GM23338 (cell line): ENCODE results near the gene TAF9B. TPM values are rescaled to one million over a fixed set of nuclear protein-coding genes. Genes with fewer than 3 reads are reported as not detected.

Source experiments
- ATAC-seq: fragments of 200-7000 bp; cut with Tn5 transposase; 3 replicates; pipeline ENCODE4 v1.9.1; 2020
- DNase-seq: peaks from one replicate; pipeline ENCODE4 v3.0.0-alpha.2; 2015; ENCODE audit warnings: low spot score
- H2AFZ ChIP-seq: fragments of 200-600 bp; sonication (generic); 2 replicates; pipeline ENCODE4 v1.8.0; 2016; ENCODE audit warnings: antibody characterized with exemption, mild to moderate bottlenecking, moderate library complexity
- H3F3A ChIP-seq: fragments of 200-600 bp; sonication (generic); replicated peaks from 2 replicates; pipeline ENCODE4 v1.8.0; 2017; ENCODE audit warnings: antibody characterized with exemption, mixed run types, low read depth
- H3K27ac ChIP-seq: fragments of 200-600 bp; sonication (generic); 2 replicates; pipeline ENCODE4 v1.6.1; 2016; ENCODE audit warnings: low read depth
- H3K27me3 ChIP-seq: fragments of 200-600 bp; sonication (generic); 2 replicates; pipeline ENCODE4 v1.8.0; 2016; ENCODE audit warnings: mild to moderate bottlenecking, mixed run types, moderate library complexity; ENCODE audit not compliant: insufficient read depth
- H3K36me3 ChIP-seq: fragments of 200-600 bp; sonication (generic); 2 replicates; pipeline ENCODE4 v1.8.0; 2016; ENCODE audit warnings: mild to moderate bottlenecking; ENCODE audit not compliant: insufficient read depth
- H3K4me1 ChIP-seq: fragments of 200-600 bp; sonication (generic); 2 replicates; pipeline ENCODE4 v1.8.0; 2016; ENCODE audit warnings: mild to moderate bottlenecking, moderate library complexity; ENCODE audit not compliant: insufficient read depth
- H3K4me2 ChIP-seq: fragments of 200-600 bp; sonication (generic); 2 replicates; pipeline ENCODE4 v1.7.1; 2017; ENCODE audit warnings: mixed run types
- H3K4me3 ChIP-seq: fragments of 200-600 bp; sonication (generic); 2 replicates; pipeline ENCODE4 v1.6.1; 2016; ENCODE audit warnings: mixed run types
- H3K79me2 ChIP-seq: fragments of 200-600 bp; sonication (generic); replicated peaks from 2 replicates; pipeline ENCODE4 v1.8.0; 2017; ENCODE audit warnings: mild to moderate bottlenecking; ENCODE audit not compliant: insufficient read depth
- H3K9me2 ChIP-seq: fragments of 200-600 bp; sonication (generic); 2 replicates; pipeline ENCODE4 v1.8.0; 2017; ENCODE audit not compliant: insufficient read depth
- H4K20me1 ChIP-seq: fragments of 200-600 bp; sonication (generic); replicated peaks from 2 replicates; pipeline ENCODE4 v1.8.0; 2017; ENCODE audit warnings: mild to moderate bottlenecking; ENCODE audit not compliant: insufficient read depth
- H3K27ac Mint-ChIP-seq: 2 replicates; pipeline ENCODE4 v1.8.0; 2020; ENCODE audit warnings: inconsistent platforms, mild to moderate bottlenecking, moderate library complexity, mixed read lengths
- H3K27me3 Mint-ChIP-seq: 3 replicates; pipeline ENCODE4 v1.8.0; 2022; ENCODE audit warnings: low read depth, mild to moderate bottlenecking, moderate library complexity, mixed read lengths, inconsistent platforms; ENCODE audit not compliant: insufficient read depth, poor library complexity
- H3K36me3 Mint-ChIP-seq: 3 replicates; pipeline ENCODE4 v1.8.0; 2021; ENCODE audit warnings: low read depth, mild to moderate bottlenecking, inconsistent platforms, moderate library complexity, mixed read lengths
- H3K4me1 Mint-ChIP-seq: 3 replicates; pipeline ENCODE4 v1.8.0; 2020; ENCODE audit warnings: mild to moderate bottlenecking, inconsistent platforms, mixed read lengths
- H3K4me3 Mint-ChIP-seq: 3 replicates; pipeline ENCODE4 v1.8.0; 2021; ENCODE audit warnings: moderate library complexity, mild to moderate bottlenecking, inconsistent platforms, mixed read lengths
- H3K9me3 Mint-ChIP-seq: 3 replicates; pipeline ENCODE4 v1.8.0; 2020; ENCODE audit warnings: moderate library complexity, mild to moderate bottlenecking, inconsistent platforms, mixed read lengths
- EZH2 ChIP-seq: fragments of 200-600 bp; sonication (generic); IDR thresholded peaks from one replicate; pipeline ENCODE4 v1.8.0; 2017; ENCODE audit warnings: antibody characterized with exemption, mild to moderate bottlenecking, low read depth; ENCODE audit not compliant: unreplicated experiment
- EZH2phosphoT487 ChIP-seq: fragments of 200-600 bp; sonication (generic); IDR thresholded peaks from one replicate; pipeline ENCODE4 v1.8.1; 2018; ENCODE audit warnings: antibody characterized with exemption; ENCODE audit not compliant: unreplicated experiment
- JUNB ChIP-seq: IDR thresholded peaks from one replicate; pipeline ENCODE4 v1.6.1; 2016; ENCODE audit warnings: antibody characterized with exemption; ENCODE audit not compliant: unreplicated experiment
- ZNF114 ChIP-seq: fragments of 250-450 bp; sonication (Bioruptor Pico); IDR thresholded peaks from 2 replicates; pipeline ENCODE4 v1.5.0; 2020; ENCODE audit warnings: mild to moderate bottlenecking, moderate library complexity
- polyA plus RNA-seq: library from polyadenylated mRNA; unstranded; fragments of >200 nt; fragmentation: Nextera tagmentation; extraction: Ambion mirVana; gene quantifications from 2 replicates; pipeline ENCODE4 v1.2.1, GENCODE V29; 2016
- total RNA-seq: library from RNA; depleted of rRNA; stranded (reverse); fragments of >200 nt; shearing (Covaris generic); gene quantifications from 2 replicates; pipeline ENCODE4 v1.2.3, GENCODE V29; 2014
- TF ChIP-seq, protein P1 (sequence below): fragments of 250-450 bp; sonication (Bioruptor Pico); IDR thresholded peaks from 2 replicates; pipeline ENCODE4 v1.5.0; 2020; ENCODE audit warnings: mild to moderate bottlenecking, moderate library complexity
- TF ChIP-seq, protein P2 (sequence below): IDR thresholded peaks from one replicate; pipeline ENCODE4 v1.6.1; 2018; ENCODE audit warnings: antibody characterized with exemption; ENCODE audit not compliant: unreplicated experiment

The TAF9B gene
- total and polyA plus RNA-seq, 2 experiments from 2014 or later: 23.1 to 37.8 TPM

DNA sequence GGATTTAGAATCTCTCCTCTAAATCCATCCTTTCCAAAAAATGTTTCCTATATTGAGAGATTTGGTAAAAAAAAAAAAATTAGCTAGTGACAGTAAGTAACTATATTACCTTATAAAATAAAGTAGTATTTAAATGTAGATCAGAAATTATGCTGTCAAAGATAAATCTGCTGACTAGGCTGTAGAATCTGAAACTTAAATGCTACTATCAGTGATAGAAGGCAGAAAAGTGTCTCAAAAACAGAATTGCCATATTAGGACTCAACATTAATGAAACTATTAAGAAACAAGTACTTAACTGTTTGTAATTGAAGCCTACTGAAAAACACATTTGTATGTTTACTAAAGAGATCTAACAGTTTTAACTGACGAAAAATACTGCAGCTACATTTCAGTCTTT lies 8.3 kb downstream of the TAF9B start (continued):
- TF ChIP-seq, protein P1, sequence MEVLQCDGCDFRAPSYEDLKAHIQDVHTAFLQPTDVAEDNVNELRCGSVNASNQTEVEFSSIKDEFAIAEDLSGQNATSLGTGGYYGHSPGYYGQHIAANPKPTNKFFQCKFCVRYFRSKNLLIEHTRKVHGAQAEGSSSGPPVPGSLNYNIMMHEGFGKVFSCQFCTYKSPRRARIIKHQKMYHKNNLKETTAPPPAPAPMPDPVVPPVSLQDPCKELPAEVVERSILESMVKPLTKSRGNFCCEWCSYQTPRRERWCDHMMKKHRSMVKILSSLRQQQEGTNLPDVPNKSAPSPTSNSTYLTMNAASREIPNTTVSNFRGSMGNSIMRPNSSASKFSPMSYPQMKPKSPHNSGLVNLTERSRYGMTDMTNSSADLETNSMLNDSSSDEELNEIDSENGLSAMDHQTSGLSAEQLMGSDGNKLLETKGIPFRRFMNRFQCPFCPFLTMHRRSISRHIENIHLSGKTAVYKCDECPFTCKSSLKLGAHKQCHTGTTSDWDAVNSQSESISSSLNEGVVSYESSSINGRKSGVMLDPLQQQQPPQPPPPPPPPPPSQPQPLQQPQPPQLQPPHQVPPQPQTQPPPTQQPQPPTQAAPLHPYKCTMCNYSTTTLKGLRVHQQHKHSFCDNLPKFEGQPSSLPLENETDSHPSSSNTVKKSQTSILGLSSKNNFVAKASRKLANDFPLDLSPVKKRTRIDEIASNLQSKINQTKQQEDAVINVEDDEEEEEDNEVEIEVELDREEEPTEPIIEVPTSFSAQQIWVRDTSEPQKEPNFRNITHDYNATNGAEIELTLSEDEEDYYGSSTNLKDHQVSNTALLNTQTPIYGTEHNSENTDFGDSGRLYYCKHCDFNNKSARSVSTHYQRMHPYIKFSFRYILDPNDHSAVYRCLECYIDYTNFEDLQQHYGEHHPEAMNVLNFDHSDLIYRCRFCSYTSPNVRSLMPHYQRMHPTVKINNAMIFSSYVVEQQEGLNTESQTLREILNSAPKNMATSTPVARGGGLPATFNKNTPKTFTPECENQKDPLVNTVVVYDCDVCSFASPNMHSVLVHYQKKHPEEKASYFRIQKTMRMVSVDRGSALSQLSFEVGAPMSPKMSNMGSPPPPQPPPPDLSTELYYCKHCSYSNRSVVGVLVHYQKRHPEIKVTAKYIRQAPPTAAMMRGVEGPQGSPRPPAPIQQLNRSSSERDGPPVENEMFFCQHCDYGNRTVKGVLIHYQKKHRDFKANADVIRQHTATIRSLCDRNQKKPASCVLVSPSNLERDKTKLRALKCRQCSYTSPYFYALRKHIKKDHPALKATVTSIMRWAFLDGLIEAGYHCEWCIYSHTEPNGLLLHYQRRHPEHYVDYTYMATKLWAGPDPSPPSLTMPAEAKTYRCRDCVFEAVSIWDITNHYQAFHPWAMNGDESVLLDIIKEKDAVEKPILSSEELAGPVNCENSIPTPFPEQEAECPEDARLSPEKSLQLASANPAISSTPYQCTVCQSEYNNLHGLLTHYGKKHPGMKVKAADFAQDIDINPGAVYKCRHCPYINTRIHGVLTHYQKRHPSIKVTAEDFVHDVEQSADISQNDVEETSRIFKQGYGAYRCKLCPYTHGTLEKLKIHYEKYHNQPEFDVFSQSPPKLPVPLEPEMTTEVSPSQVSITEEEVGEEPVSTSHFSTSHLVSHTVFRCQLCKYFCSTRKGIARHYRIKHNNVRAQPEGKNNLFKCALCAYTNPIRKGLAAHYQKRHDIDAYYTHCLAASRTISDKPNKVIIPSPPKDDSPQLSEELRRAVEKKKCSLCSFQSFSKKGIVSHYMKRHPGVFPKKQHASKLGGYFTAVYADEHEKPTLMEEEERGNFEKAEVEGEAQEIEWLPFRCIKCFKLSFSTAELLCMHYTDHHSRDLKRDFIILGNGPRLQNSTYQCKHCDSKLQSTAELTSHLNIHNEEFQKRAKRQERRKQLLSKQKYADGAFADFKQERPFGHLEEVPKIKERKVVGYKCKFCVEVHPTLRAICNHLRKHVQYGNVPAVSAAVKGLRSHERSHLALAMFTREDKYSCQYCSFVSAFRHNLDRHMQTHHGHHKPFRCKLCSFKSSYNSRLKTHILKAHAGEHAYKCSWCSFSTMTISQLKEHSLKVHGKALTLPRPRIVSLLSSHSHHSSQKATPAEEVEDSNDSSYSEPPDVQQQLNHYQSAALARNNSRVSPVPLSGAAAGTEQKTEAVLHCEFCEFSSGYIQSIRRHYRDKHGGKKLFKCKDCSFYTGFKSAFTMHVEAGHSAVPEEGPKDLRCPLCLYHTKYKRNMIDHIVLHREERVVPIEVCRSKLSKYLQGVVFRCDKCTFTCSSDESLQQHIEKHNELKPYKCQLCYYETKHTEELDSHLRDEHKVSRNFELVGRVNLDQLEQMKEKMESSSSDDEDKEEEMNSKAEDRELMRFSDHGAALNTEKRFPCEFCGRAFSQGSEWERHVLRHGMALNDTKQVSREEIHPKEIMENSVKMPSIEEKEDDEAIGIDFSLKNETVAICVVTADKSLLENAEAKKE: no peak

DNA sequence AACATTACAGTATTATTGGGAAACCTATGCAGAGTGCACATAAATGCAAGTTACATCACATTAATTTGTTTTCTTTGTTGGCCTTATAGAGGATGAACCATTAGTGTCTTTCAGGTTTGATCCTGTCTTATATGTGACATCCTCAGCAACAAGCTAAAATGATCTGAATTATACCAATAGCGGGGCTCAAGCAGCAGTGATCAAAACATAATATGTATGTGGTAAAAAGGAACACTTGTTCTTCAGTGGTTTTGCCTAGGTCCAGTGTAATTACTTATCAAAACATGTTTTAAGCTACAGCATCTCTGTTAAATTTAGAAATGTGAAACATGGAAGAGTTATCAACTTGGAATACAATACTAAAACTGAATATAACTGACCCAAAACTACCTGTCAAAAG lies 9.1 kb downstream of the TAF9B start:
- peaks cover 2% of the 10 kb centered on the region for H3K27me3 Mint-ChIP-seq
- no peaks in the 10 kb centered on the region; the same call in 1 of the 2 replicates for H4K20me1 ChIP-seq
- no peaks in the 10 kb centered on the region for H3K4me1 Mint-ChIP-seq
- no peaks in the 10 kb centered on the region for H3F3A ChIP-seq
- no peak overlapping the region for H2AFZ ChIP-seq
- no peaks in the 10 kb centered on the region; the same call in 2 of the 3 replicates for H3K9me3 Mint-ChIP-seq
- no peak overlapping the region for H3K27ac Mint-ChIP-seq
- no peak overlapping the region for H3K4me2 ChIP-seq
- no peaks in the 10 kb centered on the region for H3K4me1 ChIP-seq
- H3K79me2 ChIP-seq: no peaks in the 10 kb centered on the region
- no peaks in the 10 kb centered on the region for H3K27me3 ChIP-seq
- peaks cover 27% of the 10 kb centered on the region for H3K36me3 Mint-ChIP-seq
- DNase-seq: no peak
- peaks cover 15% of the 10 kb centered on the region for H3K36me3 ChIP-seq
- H3K9me2 ChIP-seq: no peaks in the 10 kb centered on the region
- ATAC-seq: no peak
- H3K4me3 ChIP-seq: no peak overlapping the region
- H3K27ac ChIP-seq: no peak overlapping the region
- H3K4me3 Mint-ChIP-seq: no peak overlapping the region
- TF ChIP-seq EZH2 (no peak), EZH2phosphoT487 (no peak), ZNF114 (CRISPR knock-in tag) (no peak), JUNB (no peak)
- TF ChIP-seq, protein P2, sequence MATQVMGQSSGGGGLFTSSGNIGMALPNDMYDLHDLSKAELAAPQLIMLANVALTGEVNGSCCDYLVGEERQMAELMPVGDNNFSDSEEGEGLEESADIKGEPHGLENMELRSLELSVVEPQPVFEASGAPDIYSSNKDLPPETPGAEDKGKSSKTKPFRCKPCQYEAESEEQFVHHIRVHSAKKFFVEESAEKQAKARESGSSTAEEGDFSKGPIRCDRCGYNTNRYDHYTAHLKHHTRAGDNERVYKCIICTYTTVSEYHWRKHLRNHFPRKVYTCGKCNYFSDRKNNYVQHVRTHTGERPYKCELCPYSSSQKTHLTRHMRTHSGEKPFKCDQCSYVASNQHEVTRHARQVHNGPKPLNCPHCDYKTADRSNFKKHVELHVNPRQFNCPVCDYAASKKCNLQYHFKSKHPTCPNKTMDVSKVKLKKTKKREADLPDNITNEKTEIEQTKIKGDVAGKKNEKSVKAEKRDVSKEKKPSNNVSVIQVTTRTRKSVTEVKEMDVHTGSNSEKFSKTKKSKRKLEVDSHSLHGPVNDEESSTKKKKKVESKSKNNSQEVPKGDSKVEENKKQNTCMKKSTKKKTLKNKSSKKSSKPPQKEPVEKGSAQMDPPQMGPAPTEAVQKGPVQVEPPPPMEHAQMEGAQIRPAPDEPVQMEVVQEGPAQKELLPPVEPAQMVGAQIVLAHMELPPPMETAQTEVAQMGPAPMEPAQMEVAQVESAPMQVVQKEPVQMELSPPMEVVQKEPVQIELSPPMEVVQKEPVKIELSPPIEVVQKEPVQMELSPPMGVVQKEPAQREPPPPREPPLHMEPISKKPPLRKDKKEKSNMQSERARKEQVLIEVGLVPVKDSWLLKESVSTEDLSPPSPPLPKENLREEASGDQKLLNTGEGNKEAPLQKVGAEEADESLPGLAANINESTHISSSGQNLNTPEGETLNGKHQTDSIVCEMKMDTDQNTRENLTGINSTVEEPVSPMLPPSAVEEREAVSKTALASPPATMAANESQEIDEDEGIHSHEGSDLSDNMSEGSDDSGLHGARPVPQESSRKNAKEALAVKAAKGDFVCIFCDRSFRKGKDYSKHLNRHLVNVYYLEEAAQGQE: no peak
- TF ChIP-seq, protein P1: no peak
